GM12878 (cell line): ENCODE measurements around the gene NRP1. TPM values are rescaled to one million over a fixed set of nuclear protein-coding genes. Genes with fewer than 3 reads are reported as not detected.

Experiments used
- ATAC-seq: fragments of 200-7000 bp; cut with Tn5 transposase; 3 replicates; pipeline ENCODE4 v1.9.1; 2020; ENCODE audit warnings: mild to moderate bottlenecking, moderate library complexity
- BruUV-seq: library from RNA; stranded (reverse); fragments of 400-500 nt; replicated peaks from 2 replicates; lab custom pipeline; 2021; lab: Mats Ljungman, UMichigan
- CTCF ChIA-PET: fragments of 300-600 bp; sonication (Branson Sonifier 250); formaldehyde crosslinking; extraction: SDS; loops from one replicate; lab custom pipeline; 2021; ENCODE audit warnings: inconsistent platforms; lab: Yijun Ruan, JAX
- POLR2A ChIA-PET: fragments of 350-600 bp; formaldehyde crosslinking; extraction: SDS; loops from one replicate; lab custom pipeline; 2021; ENCODE audit warnings: inconsistent platforms; lab: Charles Lee
- RAD21 ChIA-PET: fragments of 300-600 bp; sonication (Branson Sonifier 250); formaldehyde crosslinking; loops from one replicate; lab custom pipeline; 2023; ENCODE audit warnings: antibody characterized with exemption; ENCODE audit not compliant: unreplicated experiment; lab: Charles Lee
- SMC1A ChIA-PET: fragments of 300-600 bp; sonication (Branson Sonifier 250); formaldehyde crosslinking; loops from one replicate; lab custom pipeline; 2023; ENCODE audit not compliant: unreplicated experiment, uncharacterized antibody; lab: Charles Lee
- DNase-seq: peaks from one replicate; pipeline ENCODE4 v3.0.0-alpha.2; 2011; ENCODE audit warnings: low read depth, low spot score
- FAIRE-seq: peaks from 3 replicates; lab custom pipeline; 2011; peaks lifted over from hg19 to GRCh38; lab: Jason Lieb, UNC
- H2AFZ ChIP-seq: 2 replicates; pipeline ENCODE4 v1.6.0; 2011; ENCODE audit warnings: low read depth, low read length, control low read depth; ENCODE audit not compliant: control insufficient read depth
- H3K27ac ChIP-seq: 2 replicates; pipeline ENCODE4 v1.5.1; 2011; ENCODE audit warnings: control low read depth; ENCODE audit not compliant: control insufficient read depth, insufficient read depth
- H3K27me3 ChIP-seq, 2 experiments: replicated peaks in 1 of 2; 2 replicates each; pipeline versions ENCODE4 v1.6.0 to v1.6.1; 2011; ENCODE audit warnings: low read length in 1 of 2; ENCODE audit not compliant: control insufficient read depth in 2 of 2, insufficient read depth in 2 of 2
- H3K36me3 ChIP-seq, 2 experiments: 2 replicates each; pipeline ENCODE4 v1.5.1; 2011; ENCODE audit warnings: low read length in 1 of 2; ENCODE audit not compliant: control insufficient read depth in 2 of 2, insufficient read depth in 2 of 2
- H3K4me1 ChIP-seq: 2 replicates; pipeline ENCODE4 v1.6.1; 2011; ENCODE audit warnings: mild to moderate bottlenecking, low read length, moderate library complexity, mixed read lengths; ENCODE audit not compliant: control insufficient read depth, insufficient read depth
- H3K4me2 ChIP-seq: 2 replicates; pipeline ENCODE4 v1.6.0; 2011; ENCODE audit warnings: control low read depth; ENCODE audit not compliant: control insufficient read depth, insufficient read depth
- H3K4me3 ChIP-seq: fragments of 200-600 bp; sonication (generic); 2 replicates; pipeline ENCODE4 v1.5.1; 2016
- H3K79me2 ChIP-seq: 2 replicates; pipeline ENCODE4 v1.6.0; 2011; ENCODE audit warnings: low read length; ENCODE audit not compliant: control insufficient read depth, insufficient read depth
- H3K9ac ChIP-seq: 2 replicates; pipeline ENCODE4 v1.8.0; 2011; ENCODE audit warnings: low read length, control low read depth, mixed read lengths; ENCODE audit not compliant: control insufficient read depth, insufficient read depth
- H3K9me3 ChIP-seq: replicated peaks from 3 replicates; pipeline ENCODE4 v1.5.1; 2011; ENCODE audit warnings: mild to moderate bottlenecking, low read length; ENCODE audit not compliant: control insufficient read depth, insufficient read depth
- H4K20me1 ChIP-seq: 2 replicates; pipeline ENCODE4 v1.6.0; 2011; ENCODE audit not compliant: control insufficient read depth, insufficient read depth
- ATF2 ChIP-seq: IDR thresholded peaks from 2 replicates; pipeline ENCODE4 v1.6.1; 2012; ENCODE audit warnings: low read length, inconsistent platforms
- CBX3 ChIP-seq: fragments of 200-600 bp; sonication (generic); IDR thresholded peaks from 2 replicates; pipeline ENCODE4 v1.6.1; 2016; ENCODE audit warnings: low read depth, borderline replicate concordance
- CREM ChIP-seq: IDR thresholded peaks from 2 replicates; pipeline ENCODE4 v1.6.1; 2014; ENCODE audit warnings: antibody characterized with exemption, low read depth
- FOXM1 ChIP-seq: IDR thresholded peaks from 2 replicates; pipeline ENCODE4 v1.6.1; 2012; ENCODE audit warnings: low read depth, mild to moderate bottlenecking, inconsistent platforms, low read length, moderate library complexity
- GABPA ChIP-seq: IDR thresholded peaks from 2 replicates; pipeline ENCODE4 v1.6.1; 2014; ENCODE audit warnings: antibody characterized with exemption, low read depth, mild to moderate bottlenecking, inconsistent platforms
- IKZF1 ChIP-seq: fragments of 450-650 bp; conservative IDR thresholded peaks from 2 replicates; pipeline ENCODE4 v1.6.1; 2017; ENCODE audit warnings: antibody characterized with exemption, mild to moderate bottlenecking
- KAT2A ChIP-seq: conservative IDR thresholded peaks from 2 replicates; pipeline ENCODE4 v1.6.1; 2011; ENCODE audit warnings: low read depth, low read length; ENCODE audit not compliant: control insufficient read depth
- MYB ChIP-seq: fragments of 150-350 bp; IDR thresholded peaks from 2 replicates; pipeline ENCODE4 v1.6.1; 2014; ENCODE audit warnings: mild to moderate bottlenecking, low read depth, low read length, borderline replicate concordance
- POLR2A ChIP-seq: IDR thresholded peaks from 2 replicates; pipeline ENCODE4 v1.6.1; 2011; ENCODE audit warnings: low read depth, mild to moderate bottlenecking, low read length
- RBBP5 ChIP-seq: fragments of 200-600 bp; sonication (generic); conservative IDR thresholded peaks from 2 replicates; pipeline ENCODE4 v1.6.1; 2016
- SIX5 ChIP-seq: IDR thresholded peaks from 2 replicates; pipeline ENCODE4 v1.6.1; 2011; ENCODE audit warnings: mild to moderate bottlenecking, low read depth, low read length, moderate library complexity; ENCODE audit not compliant: severe bottlenecking
- SMAD1 ChIP-seq: fragments of 450-650 bp; IDR thresholded peaks from 2 replicates; pipeline ENCODE4 v1.6.1; 2018; ENCODE audit warnings: mild to moderate bottlenecking, low read depth; ENCODE audit not compliant: partially characterized antibody
- SPI1 ChIP-seq: IDR thresholded peaks from 2 replicates; pipeline ENCODE4 v1.6.1; 2011; ENCODE audit warnings: low read depth, mild to moderate bottlenecking, low read length, moderate library complexity, borderline replicate concordance; ENCODE audit not compliant: insufficient read depth
- SREBF2 ChIP-seq: IDR thresholded peaks from 2 replicates; pipeline ENCODE4 v1.6.1; 2012; ENCODE audit warnings: mild to moderate bottlenecking, low read length
- TARDBP ChIP-seq: IDR thresholded peaks from 2 replicates; pipeline ENCODE4 v1.6.1; 2016; ENCODE audit warnings: borderline replicate concordance
- WRNIP1 ChIP-seq: IDR thresholded peaks from 2 replicates; pipeline ENCODE4 v1.6.1; 2011; ENCODE audit warnings: low read depth, low read length, improper control_type of control experiment, borderline replicate concordance
- ZBED1 ChIP-seq: IDR thresholded peaks from 2 replicates; pipeline ENCODE4 v1.6.1; 2016; ENCODE audit warnings: borderline replicate concordance
- ZNF687 ChIP-seq: fragments of 450-650 bp; IDR thresholded peaks from 2 replicates; pipeline ENCODE4 v1.6.1; 2017; ENCODE audit warnings: mild to moderate bottlenecking, moderate library complexity
- WGBS: methylation state at CpG from one replicate; pipeline ENCODE4 v1.1.6; 2016; ENCODE audit warnings: low lambda C conversion rate; ENCODE audit not compliant: insufficient replicate concordance, insufficient coverage; ENCODE audit errors: missing lambda C conversion rate; 5-methylcytosine and 5-hydroxymethylcytosine counted together
- in situ Hi-C: fragments of 300-500 bp; cut with MboI; formaldehyde crosslinking; loops from 9 replicates; pipeline ENCODE4 v1.14.3; 2018; ENCODE audit warnings: mixed read lengths
- intact Hi-C: fragments of 100-400 bp; cut with micrococcal nuclease; formaldehyde crosslinking; loops from one replicate; pipeline ENCODE4 v1.14.2; 2022; ENCODE audit not compliant: unreplicated experiment
- polyA plus RNA-seq, 11 experiments: library from polyadenylated mRNA; depleted of rRNA in 4 of 11; unstranded in 6 of 11; stranded (reverse) in 5 of 11; fragments of >200 nt; fragmentation: Nextera tagmentation in 4 of 11; fragmentation: Illumina TruSeq in 1 of 11; extraction: Ambion mirVana in 4 of 11; extraction: Trizol in 1 of 11; gene quantifications; 1 replicate in 1 of 11; 2 replicates in 10 of 11; pipeline versions ENCODE4 v1.2.1 to v1.2.3, GENCODE V29; 2011 to 2016; ENCODE audit warnings: inconsistent platforms in 2 of 11, missing spikeins in 2 of 11, low read depth in 1 of 11
- total RNA-seq, 4 experiments: library from RNA; depleted of rRNA in 3 of 4; stranded (reverse); fragments of >200 nt in 3 of 4; fragmentation: Illumina TruSeq in 1 of 4; extraction: Trizol in 1 of 4; gene quantifications; 2 replicates each; pipeline versions ENCODE4 v1.2.1 to v1.2.3, GENCODE V29; 2013 to 2021

The NRP1 gene
- total and polyA plus RNA-seq, 10 of the 15 experiments (the other 5 are each of a cell fraction or from before 2014, with no cell fraction given) = 0.11 to 12.1 (median 0.52) TPM

GRCh38 chr10:33253411-33253810 lies 81.1 kb downstream of the NRP1 start (continued):
- no peak for TF ChIP-seq ATF2
- no peak for TF ChIP-seq POLR2A
- TF ChIP-seq SIX5 = no peak

- H3K79me2 ChIP-seq = no peaks in the 10 kb centered on the region
- no peaks in the 10 kb centered on the region for H4K20me1 ChIP-seq
- no peaks in the 10 kb centered on the region for H3K4me1 ChIP-seq
- SMC1A ChIA-PET = no interaction called here
- no TSS peak for BruUV-seq
- RAD21 ChIA-PET = no interaction called here
- H2AFZ ChIP-seq = no peak overlapping the region
- no peak overlapping the region for H3K9ac ChIP-seq
- in situ Hi-C loops (no loop called here), intact Hi-C loops (no loop called here)
- no peak overlapping the region for H3K4me2 ChIP-seq
- no peak overlapping the region for H3K27ac ChIP-seq
- no peaks in the 10 kb centered on the region for H3K27me3 ChIP-seq
- WGBS = 16% methylated on average over 3 of the region's 3 CpGs
- H3K36me3 ChIP-seq = no peaks in the 10 kb centered on the region
- TF ChIP-seq KAT2A (no peak), SREBF2 (no peak), ZBED1 (no peak), CBX3 (no peak), CREM (no peak), IKZF1 (no peak), SMAD1 (no peak), FOXM1 (no peak), ZNF687 (no peak), MYB (no peak), SPI1 (no peak), GABPA (no peak), WRNIP1 (no peak), RBBP5 (no peak), TARDBP (no peak)
- POLR2A ChIA-PET = no interaction called here
- FAIRE-seq (no peak), DNase-seq (no peak), ATAC-seq (no peak)
- H3K4me3 ChIP-seq = no peak overlapping the region
- CTCF ChIA-PET = no interaction called here
- no peaks in the 10 kb centered on the region; the same call in 2 of the 3 replicates for H3K9me3 ChIP-seq
These were observed 81.7 kb downstream of the NRP1 start for GRCh38 chr10:33252794-33253203.
